H1 (cell line): ENCODE data around the gene BBS1. TPM values are rescaled to one million over a fixed set of nuclear protein-coding genes. Genes with fewer than 3 reads are reported as not detected.

Experiments used
- CTCF ChIA-PET: fragments of 300-600 bp; sonication (Branson Sonifier 250); formaldehyde crosslinking; loops from one replicate; lab custom pipeline; 2021; ENCODE audit not compliant: partially characterized antibody; lab: Charles Lee
- POLR2A ChIA-PET: fragments of 300-600 bp; sonication (Branson Sonifier 250); formaldehyde crosslinking; loops from one replicate; lab custom pipeline; 2021; ENCODE audit warnings: inconsistent platforms; ENCODE audit not compliant: partially characterized antibody; lab: Charles Lee
- DNase-seq, 2 experiments: peaks; one replicate each; pipeline versions ENCODE4 v3.0.0 to v3.0.0-alpha.2; 2010 to 2022; ENCODE audit warnings: low spot score in 2 of 2, low read depth in 1 of 2, mixed read lengths in 1 of 2
- FAIRE-seq: peaks from 2 replicates; lab custom pipeline; 2011; peaks lifted over from hg19 to GRCh38; lab: Jason Lieb, UNC
- H2AFZ ChIP-seq: 2 replicates; pipeline ENCODE4 v1.8.1; 2012; ENCODE audit warnings: low read length, inconsistent platforms
- H2AK5ac ChIP-seq: 2 replicates; pipeline ENCODE4 v1.6.1; 2013; ENCODE audit warnings: low read depth, low read length
- H2BK120ac ChIP-seq: replicated peaks from 2 replicates; pipeline ENCODE3; 2013; ENCODE audit warnings: low read depth, low read length, inconsistent platforms
- H2BK12ac ChIP-seq: 2 replicates; pipeline ENCODE4 v1.6.1; 2013; ENCODE audit warnings: low read depth, low read length
- H2BK15ac ChIP-seq: 2 replicates; pipeline ENCODE4 v1.6.1; 2013; ENCODE audit warnings: low read length
- H2BK20ac ChIP-seq: 2 replicates; pipeline ENCODE4 v1.6.1; 2013; ENCODE audit warnings: low read length
- H2BK5ac ChIP-seq: 2 replicates; pipeline ENCODE4 v1.6.1; 2013; ENCODE audit warnings: low read depth, low read length
- H3K14ac ChIP-seq: 2 replicates; pipeline ENCODE4 v1.6.1; 2013; ENCODE audit warnings: inconsistent platforms; ENCODE audit not compliant: insufficient read length
- H3K18ac ChIP-seq: 2 replicates; pipeline ENCODE4 v1.6.1; 2013; ENCODE audit warnings: low read length; ENCODE audit errors: extremely low read depth
- H3K23ac ChIP-seq: 2 replicates; pipeline ENCODE4 v1.6.1; 2013; ENCODE audit warnings: inconsistent platforms; ENCODE audit not compliant: insufficient read length
- H3K23me2 ChIP-seq: 2 replicates; pipeline ENCODE4 v1.6.1; 2013; ENCODE audit warnings: low read depth, low read length
- H3K27ac ChIP-seq: 2 replicates; pipeline ENCODE4 v1.6.1; 2011; ENCODE audit warnings: low read depth, low read length, inconsistent platforms
- H3K27me3 ChIP-seq, 4 experiments: replicated peaks in 1 of 4; 1 replicate in 1 of 4; 2 replicates in 3 of 4; pipeline versions ENCODE4 v1.6.1 to v1.8.1; 2011 to 2013; ENCODE audit warnings: low read length in 3 of 4, mild to moderate bottlenecking in 3 of 4, inconsistent platforms in 2 of 4, mixed read lengths in 2 of 4, moderate library complexity in 1 of 4; ENCODE audit not compliant: control insufficient read depth in 3 of 4, insufficient read depth in 3 of 4; ENCODE audit errors: extremely low read depth in 1 of 4
- H3K36me3 ChIP-seq, 4 experiments: 2 replicates each; pipeline versions ENCODE4 v1.6.1 to v1.8.1; 2011 to 2013; ENCODE audit warnings: mild to moderate bottlenecking in 4 of 4, low read length in 3 of 4, moderate library complexity in 2 of 4, control low read depth in 1 of 4, inconsistent platforms in 1 of 4; ENCODE audit not compliant: insufficient read depth in 4 of 4, control insufficient read depth in 2 of 4
- H3K4ac ChIP-seq: replicated peaks from 2 replicates; pipeline ENCODE3; 2013; ENCODE audit warnings: low read length, low read depth, mixed read lengths, inconsistent platforms; ENCODE audit not compliant: insufficient read length
- H3K4me1 ChIP-seq, 4 experiments: replicated peaks in 1 of 4; 1 replicate in 1 of 4; 2 replicates in 3 of 4; pipeline versions ENCODE4 v1.6.1 to v1.8.1; 2011 to 2013; ENCODE audit warnings: low read length in 3 of 4, inconsistent platforms in 2 of 4, mixed read lengths in 1 of 4; ENCODE audit not compliant: insufficient read depth in 4 of 4, control insufficient read depth in 3 of 4
- H3K4me2 ChIP-seq, 2 experiments: 2 replicates each; pipeline versions ENCODE4 v1.6.1 to v1.8.1; 2011 to 2013; ENCODE audit warnings: low read depth in 2 of 2, low read length in 2 of 2, control low read depth in 1 of 2, inconsistent platforms in 1 of 2, mild to moderate bottlenecking in 1 of 2; ENCODE audit not compliant: insufficient read depth in 1 of 2
- H3K4me3 ChIP-seq, 4 experiments: fragments of 200-600, 300-600 bp in 1 of 4; sonication (generic), shearing (Covaris generic), sonication (Bioruptor Twin) in 1 of 4; 2 replicates each; pipeline versions ENCODE4 v1.5.1 to v1.8.1; 2011 to 2016; ENCODE audit warnings: low read length in 4 of 4, low read depth in 3 of 4, control low read depth in 2 of 4, inconsistent platforms in 2 of 4, mild to moderate bottlenecking in 2 of 4, mixed read lengths in 1 of 4, moderate library complexity in 1 of 4; ENCODE audit not compliant: insufficient read depth in 2 of 4; ENCODE audit errors: extremely low read depth in 1 of 4
- H3K56ac ChIP-seq: replicated peaks from 2 replicates; pipeline ENCODE3; 2013; ENCODE audit warnings: low read depth, mild to moderate bottlenecking, mixed read lengths, low read length, inconsistent platforms; ENCODE audit not compliant: insufficient read length
- H3K79me1 ChIP-seq: 2 replicates; pipeline ENCODE4 v1.6.1; 2013; ENCODE audit warnings: low read depth, low read length, control low read depth
- H3K79me2 ChIP-seq, 2 experiments: 2 replicates each; pipeline versions ENCODE4 v1.6.1 to v1.8.1; 2012 to 2013; ENCODE audit warnings: low read length in 2 of 2, mild to moderate bottlenecking in 2 of 2, inconsistent platforms in 1 of 2; ENCODE audit not compliant: insufficient read depth in 2 of 2, control insufficient read depth in 1 of 2
- H3K9ac ChIP-seq, 4 experiments: replicated peaks in 1 of 4; 1 replicate in 1 of 4; 2 replicates in 3 of 4; pipeline versions ENCODE4 v1.6.1 to v1.8.1; 2011 to 2013; ENCODE audit warnings: low read depth in 3 of 4, low read length in 3 of 4, control low read depth in 2 of 4, mild to moderate bottlenecking in 2 of 4, moderate library complexity in 2 of 4, inconsistent platforms in 1 of 4; ENCODE audit errors: extremely low read depth in 1 of 4
- H3K9me3 ChIP-seq, 2 experiments: 2 replicates each; pipeline versions ENCODE4 v1.6.1 to v1.8.1; 2012 to 2013; ENCODE audit warnings: mild to moderate bottlenecking in 2 of 2, moderate library complexity in 2 of 2, control low read depth in 1 of 2, inconsistent platforms in 1 of 2, low read depth in 1 of 2, low read length in 1 of 2, mixed read lengths in 1 of 2; ENCODE audit not compliant: insufficient read depth in 2 of 2
- H4K20me1 ChIP-seq, 2 experiments: replicated peaks in 1 of 2; 2 replicates each; pipeline versions ENCODE3 to v1.8.1; 2011 to 2013; ENCODE audit warnings: inconsistent platforms in 2 of 2, low read length in 2 of 2, mild to moderate bottlenecking in 1 of 2; ENCODE audit not compliant: insufficient read depth in 2 of 2, control insufficient read depth in 1 of 2
- H4K5ac ChIP-seq: 2 replicates; pipeline ENCODE4 v1.6.1; 2013; ENCODE audit warnings: low read length, low read depth, mixed read lengths, inconsistent platforms; ENCODE audit not compliant: insufficient read length
- H4K8ac ChIP-seq: 2 replicates; pipeline ENCODE4 v1.8.0; 2013; ENCODE audit warnings: mild to moderate bottlenecking, moderate library complexity, low read length, inconsistent platforms; ENCODE audit not compliant: insufficient read depth; ENCODE audit errors: extremely low read depth
- H4K91ac ChIP-seq: replicated peaks from 2 replicates; pipeline ENCODE3; 2013; ENCODE audit warnings: low read length, mixed read lengths, inconsistent platforms; ENCODE audit not compliant: insufficient read length
- ASH2L ChIP-seq: fragments of 200-600, 300-600 bp; sonication (generic); IDR thresholded peaks from one replicate; pipeline ENCODE4 v1.7.1; 2017; ENCODE audit warnings: low read length
- CREB1 ChIP-seq: IDR thresholded peaks from 2 replicates; pipeline ENCODE4 v1.6.1; 2012; ENCODE audit warnings: inconsistent platforms
- CTBP2 ChIP-seq: IDR thresholded peaks from 2 replicates; pipeline ENCODE4 v1.7.0; 2011; ENCODE audit warnings: borderline replicate concordance, mild to moderate bottlenecking, moderate library complexity, mixed read lengths, low read length; ENCODE audit not compliant: insufficient read depth, insufficient read length
- EP300 ChIP-seq, 2 experiments: IDR thresholded peaks; 1 replicate in 1 of 2; 2 replicates in 1 of 2; pipeline ENCODE4 v1.6.1; 2011 to 2012; ENCODE audit warnings: low read depth in 2 of 2, low read length in 2 of 2, mild to moderate bottlenecking in 2 of 2, borderline replicate concordance in 1 of 2, inconsistent platforms in 1 of 2, moderate library complexity in 1 of 2
- MAFK ChIP-seq: IDR thresholded peaks from 2 replicates; pipeline ENCODE4 v1.6.1; 2012; ENCODE audit warnings: low read depth, mild to moderate bottlenecking, improper control_type of control experiment, low read length
- POLR2AphosphoS5 ChIP-seq: IDR thresholded peaks from 2 replicates; pipeline ENCODE4 v1.6.1; 2011; ENCODE audit warnings: low read depth, low read length
- RAD21 ChIP-seq, 2 experiments: IDR thresholded peaks in 1 of 2; conservative IDR thresholded peaks in 1 of 2; 2 replicates each; pipeline ENCODE4 v1.6.1; 2011; ENCODE audit warnings: low read depth in 2 of 2, low read length in 2 of 2, improper control_type of control experiment in 1 of 2, inconsistent platforms in 1 of 2, mild to moderate bottlenecking in 1 of 2, moderate library complexity in 1 of 2
- SIRT6 ChIP-seq: IDR thresholded peaks from one replicate; pipeline ENCODE4 v1.7.1; 2012; ENCODE audit warnings: low read length, inconsistent platforms
- SP1 ChIP-seq: IDR thresholded peaks from 2 replicates; pipeline ENCODE4 v1.6.1; 2011; ENCODE audit warnings: low read depth, low read length
- TAF1 ChIP-seq: IDR thresholded peaks from 2 replicates; pipeline ENCODE4 v1.6.1; 2011; ENCODE audit warnings: mild to moderate bottlenecking, low read depth, low read length
- TBP ChIP-seq: IDR thresholded peaks from 2 replicates; pipeline ENCODE4 v1.6.1; 2011; ENCODE audit warnings: low read depth, low read length, improper control_type of control experiment
- WGBS, 2 experiments: shearing (Covaris generic) in 1 of 2; methylation state at CpG; one replicate each; pipeline versions ENCODE4 v1.1.6 to v1.1.7; 2013 to 2015; ENCODE audit warnings: low lambda C conversion rate in 2 of 2, mixed read lengths in 2 of 2, inconsistent platforms in 1 of 2, low coverage in 1 of 2, missing lambda C conversion rate in 1 of 2; ENCODE audit not compliant: insufficient replicate concordance in 2 of 2, insufficient coverage in 1 of 2, insufficient read length in 1 of 2; ENCODE audit errors: extremely low coverage in 1 of 2, missing lambda C conversion rate in 1 of 2; 5-methylcytosine and 5-hydroxymethylcytosine counted together
- polyA plus RNA-seq, 7 experiments: library from polyadenylated mRNA; depleted of rRNA in 3 of 7; stranded (reverse) in 5 of 7; unstranded in 2 of 7; fragments of >200 nt in 5 of 7; fragments of 200-250 nt in 2 of 7; gene quantifications; 1 replicate in 5 of 7; 2 replicates in 1 of 7; 4 replicates in 1 of 7; pipeline versions ENCODE4 v1.2.1 to v1.2.3, GENCODE V29; 2011 to 2013; ENCODE audit warnings: missing spikeins in 2 of 7, mixed read lengths in 2 of 7
- total RNA-seq: library from RNA; stranded (reverse); fragmentation: NEBNext Ultra II Directional; extraction: Animal tissue kit (Norgen Biotek cat#: 25700); gene quantifications from 2 replicates; pipeline ENCODE4 v1.2.1, GENCODE V29; 2021

The BBS1 gene
- total and polyA plus RNA-seq, 2 of the 8 experiments (the other 6 are each of a cell fraction or from before 2014, with no cell fraction given), result 19.1 to 19.5 TPM

GRCh38 chr11:66570079-66570849, 59.8 kb downstream of the BBS1 start:
- peaks cover 6 to 7% of the 10 kb centered on the region in 2 experiments; a peak in 2 of 4 replicates for H3K9me3 ChIP-seq
- no peaks in the 10 kb centered on the region for H3K79me2 ChIP-seq
- peak overlapping the region; percentile 35; the same call in 1 of the 2 replicates for H2BK15ac ChIP-seq
- peaks cover 11 to 20% (median 14%) of the 10 kb centered on the region in 4 experiments; a peak in 6 of 7 replicates for H3K4me1 ChIP-seq
- peak overlapping the region in 2 of 4 experiments; percentile 25 to 36; a peak in 4 of 7 replicates for H3K9ac ChIP-seq
- WGBS, 2 experiments, result 46% methylated on average over 5 of the region's 5 CpGs; no CpG with 5 or more reads in 1 of the 2 experiments
- no peaks in the 10 kb centered on the region for H3K79me1 ChIP-seq
- POLR2A ChIA-PET, result interaction anchor here (0.6 to 4.8 kb wide), 17 partner anchors 8 to 278 kb away, joined by 3 to 51 read pairs (median 4); partner anchors contain the start of genes ACTN3, CCDC87, CCS and DPP3
- H3K18ac ChIP-seq, result peak overlapping the region; percentile 65; the same call in 1 of the 2 replicates
- H3K36me3 ChIP-seq, result no peaks in the 10 kb centered on the region
- H2BK120ac ChIP-seq, result peak overlapping the region; percentile 75
- H4K5ac ChIP-seq, result peak overlapping the region; percentile 51
- H3K27ac ChIP-seq, result peak overlapping the region; percentile 88
- peak overlapping the region; percentile 91 for H2BK20ac ChIP-seq
- peak overlapping the region; percentile 42 for H2BK12ac ChIP-seq
- H3K4me2 ChIP-seq, result peak overlapping the region; percentile 43 to 54
- no peak overlapping the region for H3K23ac ChIP-seq
- peak overlapping the region; percentile 23; the same call in 1 of the 2 replicates for H2AFZ ChIP-seq
- CTCF ChIA-PET, result interaction anchor here (0.6 to 4.6 kb wide), 8 partner anchors 9 to 207 kb away, joined by 3 to 46 read pairs (median 4); partner anchors contain the start of genes ACTN3, CCDC87, CCS and ZDHHC24
- H3K56ac ChIP-seq, result no peak overlapping the region
- no peaks in the 10 kb centered on the region for H3K27me3 ChIP-seq
- DNase-seq (no peak), FAIRE-seq (peak; percentile 92)
- peak overlapping the region in 1 of 4 experiments; percentile 19; a peak in 1 of 8 replicates for H3K4me3 ChIP-seq
- H3K23me2 ChIP-seq, result no peaks in the 10 kb centered on the region
- 0 out of 2 replicates have a peak overlapping the region, but pooled peaks have one; percentile 40 for H2AK5ac ChIP-seq
- peak overlapping the region; percentile 62; the same call in 1 of the 2 replicates for H2BK5ac ChIP-seq
- H4K91ac ChIP-seq, result peak overlapping the region; percentile 26
- no peaks in the 10 kb centered on the region for H4K20me1 ChIP-seq
- no peak overlapping the region for H3K14ac ChIP-seq
- H3K4ac ChIP-seq, result no peak overlapping the region
- no peak overlapping the region for H4K8ac ChIP-seq
- TF ChIP-seq POLR2AphosphoS5, result peak; percentile 22; the same call in 1 of the 2 replicates
- no peak; the same call in 1 of the 2 replicates for TF ChIP-seq TBP
- TF ChIP-seq ASH2L, result no peak
- no peak for TF ChIP-seq CREB1
- TF ChIP-seq CTBP2, result no peak
- 0 out of 2 replicates have a peak, but pooled peaks have one; percentile 13 for TF ChIP-seq SP1
- peak; percentile 38; the same call in 1 of the 2 replicates for TF ChIP-seq TAF1
- no peak for TF ChIP-seq MAFK
- peak in 1 of 2 experiments; percentile 24; a peak in 1 of 3 replicates for TF ChIP-seq EP300 (IDR thresholded peaks at IDR 0.05; ENCODE audit: borderline replicate concordance in 1 of 2, low read depth in 2 of 2, low read length in 2 of 2)
- no peak for TF ChIP-seq RAD21 (IDR thresholded peaks at IDR 0.05 in 1 of 2, conservative IDR thresholded peaks at IDR 0.05 in 1 of 2; ENCODE audit: low read depth in 2 of 2, low read length in 2 of 2)
- no peak for TF ChIP-seq SIRT6
